Measurements from ENCODE around the gene PATJ. TPM values are rescaled to one million over a fixed set of nuclear protein-coding genes. Genes with fewer than 3 reads are reported as not detected.

The PATJ gene
- total RNA-seq, 1 experiment from 2014 or later = 47.3 TPM

- H3K27ac ChIP-seq (ENCODE audit: insufficient read length, low read depth, low read length) = no peak overlapping the region
- Mint-ChIP-seq H3K4me1 (peaks cover 27 to 30% of the 10 kb centered on the region in 2 experiments), H3K36me3 (ENCODE audit: insufficient read depth in 1 of 3, low read depth in 3 of 3) (peaks cover 0 to 5% (median 5%) of the 10 kb centered on the region in 3 experiments; a peak in 4 of 7 replicates), H3K27me3 (ENCODE audit: low read depth) (no peaks in the 10 kb centered on the region), H3K4me3 (peak overlapping the region; percentile 86 to 93), H3K27ac (peak overlapping the region in 2 of 3 experiments; percentile 8 to 66; a peak in 4 of 7 replicates), H3K9me3 (no peaks in the 10 kb centered on the region)
- H3K79me1 ChIP-seq (ENCODE audit: insufficient read depth, low read depth, low read length, poor library complexity, severe bottlenecking) = peaks cover 3% of the 10 kb centered on the region
- peaks cover 9% of the 10 kb centered on the region; the same call in 1 of the 2 replicates for H3K4me1 ChIP-seq (ENCODE audit: insufficient read depth, low read length)
- no peak overlapping the region for H2AK5ac ChIP-seq (ENCODE audit: insufficient read length, low read length)
- no peaks in the 10 kb centered on the region for H4K20me1 ChIP-seq (ENCODE audit: control insufficient read depth, insufficient read depth, insufficient read length)
- no peak overlapping the region for H2BK5ac ChIP-seq (ENCODE audit: insufficient read length, low read length)
- no peak overlapping the region for H3K56ac ChIP-seq (ENCODE audit: insufficient read length, low read depth, low read length)
- H2BK12ac ChIP-seq (ENCODE audit: insufficient read length, low read depth, low read length) = no peak overlapping the region
- H2BK20ac ChIP-seq (ENCODE audit: low read depth, low read length, poor library complexity, severe bottlenecking) = no peak overlapping the region
- no peaks in the 10 kb centered on the region for H3K9me3 ChIP-seq (ENCODE audit: control insufficient read depth, low read depth, low read length)
- no peak overlapping the region for H2BK15ac ChIP-seq (ENCODE audit: low read depth, low read length)
- no peak overlapping the region for H3K4ac ChIP-seq (ENCODE audit: low read depth, low read length)
- no peak overlapping the region for H4K91ac ChIP-seq (ENCODE audit: insufficient read length, low read depth, low read length)
- H3K79me2 ChIP-seq (ENCODE audit: insufficient read depth, low read length) = peaks cover 11% of the 10 kb centered on the region; the same call in 1 of the 2 replicates
- no peak overlapping the region for H3K23ac ChIP-seq (ENCODE audit: insufficient read length, low read depth, low read length)
- H3K9ac ChIP-seq (ENCODE audit: extremely low read depth, insufficient read length, low read length) = peak overlapping the region; percentile 45
- H3K23me2 ChIP-seq (ENCODE audit: insufficient read length, low read depth, low read length, poor library complexity, severe bottlenecking) = peaks cover 9% of the 10 kb centered on the region
- no peak overlapping the region for H2BK120ac ChIP-seq (ENCODE audit: low read depth, low read length, poor library complexity, severe bottlenecking)
- peak overlapping the region; percentile 23; the same call in 1 of the 2 replicates for H3K14ac ChIP-seq (ENCODE audit: insufficient read depth, low read length)
- WGBS (ENCODE audit: extremely low coverage, insufficient read length, low lambda C conversion rate) = no CpG with 5 or more reads among the region's 74 CpGs
- H4K8ac ChIP-seq (replicated peaks; ENCODE audit: insufficient read length, low read depth, low read length) = no peak overlapping the region
- H3K4me2 ChIP-seq (ENCODE audit: insufficient read depth, insufficient read length, low read length) = peak overlapping the region; percentile 72
- H3K27me3 ChIP-seq (ENCODE audit: insufficient read depth, low read length) = no peaks in the 10 kb centered on the region
- DNase-seq = peak; percentile 35
- H4K5ac ChIP-seq (ENCODE audit: insufficient read length, low read depth, low read length) = no peak overlapping the region
- TF ChIP-seq, protein P1, sequence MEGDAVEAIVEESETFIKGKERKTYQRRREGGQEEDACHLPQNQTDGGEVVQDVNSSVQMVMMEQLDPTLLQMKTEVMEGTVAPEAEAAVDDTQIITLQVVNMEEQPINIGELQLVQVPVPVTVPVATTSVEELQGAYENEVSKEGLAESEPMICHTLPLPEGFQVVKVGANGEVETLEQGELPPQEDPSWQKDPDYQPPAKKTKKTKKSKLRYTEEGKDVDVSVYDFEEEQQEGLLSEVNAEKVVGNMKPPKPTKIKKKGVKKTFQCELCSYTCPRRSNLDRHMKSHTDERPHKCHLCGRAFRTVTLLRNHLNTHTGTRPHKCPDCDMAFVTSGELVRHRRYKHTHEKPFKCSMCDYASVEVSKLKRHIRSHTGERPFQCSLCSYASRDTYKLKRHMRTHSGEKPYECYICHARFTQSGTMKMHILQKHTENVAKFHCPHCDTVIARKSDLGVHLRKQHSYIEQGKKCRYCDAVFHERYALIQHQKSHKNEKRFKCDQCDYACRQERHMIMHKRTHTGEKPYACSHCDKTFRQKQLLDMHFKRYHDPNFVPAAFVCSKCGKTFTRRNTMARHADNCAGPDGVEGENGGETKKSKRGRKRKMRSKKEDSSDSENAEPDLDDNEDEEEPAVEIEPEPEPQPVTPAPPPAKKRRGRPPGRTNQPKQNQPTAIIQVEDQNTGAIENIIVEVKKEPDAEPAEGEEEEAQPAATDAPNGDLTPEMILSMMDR (conservative IDR thresholded peaks at IDR 0.05) = no peak
- H2AFZ ChIP-seq (ENCODE audit: low read length) = no peak overlapping the region
- no peak overlapping the region for H3T11ph ChIP-seq (ENCODE audit: low read length)
- H3K18ac ChIP-seq (ENCODE audit: insufficient read length, low read depth, low read length) = no peak overlapping the region
These were observed 545 bp downstream of the PATJ start for GRCh38 chr1:61742620-61743430.

All from H9 (cell line).